ENCODE measurements around the gene C2. TPM values are rescaled to one million over a fixed set of nuclear protein-coding genes. Genes with fewer than 3 reads are reported as not detected.

The C2 gene
- total RNA-seq, 1 experiment from 2014 or later, result 0.96 TPM

- Histone ChIP-seq H2AFZ (no peak overlapping the region), H3K4me3 (no peak overlapping the region), H3K27me3 (ENCODE audit: insufficient read depth, low read depth) (no peaks in the 10 kb centered on the region), H3K9me3 (ENCODE audit: insufficient read depth, low read depth) (no peaks in the 10 kb centered on the region), H3F3A (ENCODE audit: insufficient read depth, low read depth) (peaks cover 14% of the 10 kb centered on the region; the same call in 1 of the 2 replicates), H3K4me1 (replicated peaks; ENCODE audit: insufficient read depth) (peaks cover 28% of the 10 kb centered on the region), H3K9me2 (ENCODE audit: insufficient read depth) (no peaks in the 10 kb centered on the region), H4K20me1 (ENCODE audit: insufficient read depth) (no peaks in the 10 kb centered on the region), H3K79me2 (ENCODE audit: low read depth) (no peaks in the 10 kb centered on the region), H3K4me2 (peak overlapping the region; percentile 36), H3K36me3 (ENCODE audit: low read depth) (no peaks in the 10 kb centered on the region), H3K27ac (no peak overlapping the region)
- no TSS peak for BruUV-seq (replicated peaks)
- intact Hi-C loops (cut with micrococcal nuclease; ENCODE audit: unreplicated experiment), result no loop called here
- ChIA-PET POLR2A (ENCODE audit: unreplicated experiment) (interaction anchor here (0.6 kb wide), 1 partner anchor 82 kb away, joined by 11 read pairs; no protein-coding TSS in a partner anchor), CTCF (no interaction called here)
- peak; percentile 52 to 72 for DNase-seq
- no peak for TF ChIP-seq EZH2 (IDR thresholded peaks at IDR 0.05; ENCODE audit: low read depth)
- TF ChIP-seq CTCF (conservative IDR thresholded peaks at IDR 0.05), result no peak
These were observed 12.7 kb downstream of the C2 start for GRCh38 chr6:31940256-31940664.

- no peak overlapping the region for H2AFZ ChIP-seq
- no peaks in the 10 kb centered on the region for H4K20me1 ChIP-seq (ENCODE audit: insufficient read depth)
- H3K4me1 ChIP-seq (replicated peaks; ENCODE audit: insufficient read depth), result peaks cover 55% of the 10 kb centered on the region
- no peak overlapping the region for H3K4me2 ChIP-seq
- TF ChIP-seq EZH2 (IDR thresholded peaks at IDR 0.05; ENCODE audit: low read depth), result no peak
- no peak for TF ChIP-seq CTCF (conservative IDR thresholded peaks at IDR 0.05)
- H3F3A ChIP-seq (ENCODE audit: insufficient read depth, low read depth), result peaks cover 33% of the 10 kb centered on the region; the same call in 1 of the 2 replicates
- ChIA-PET POLR2A (ENCODE audit: unreplicated experiment) (no interaction called here), CTCF (no interaction called here)
- intact Hi-C loops (cut with micrococcal nuclease; ENCODE audit: unreplicated experiment), result no loop called here
- no peaks in the 10 kb centered on the region for H3K36me3 ChIP-seq (ENCODE audit: low read depth)
- H3K27ac ChIP-seq, result no peak overlapping the region
- H3K27me3 ChIP-seq (ENCODE audit: insufficient read depth, low read depth), result no peaks in the 10 kb centered on the region
- no peak for DNase-seq
- no peaks in the 10 kb centered on the region for H3K9me3 ChIP-seq (ENCODE audit: insufficient read depth, low read depth)
- H3K79me2 ChIP-seq (ENCODE audit: low read depth), result no peaks in the 10 kb centered on the region
- no peaks in the 10 kb centered on the region; the same call in 1 of the 2 replicates for H3K9me2 ChIP-seq (ENCODE audit: insufficient read depth)
- BruUV-seq (replicated peaks), result no TSS peak
- no peak overlapping the region for H3K4me3 ChIP-seq
These were observed 16.2 kb downstream of the C2 start for GRCh38 chr6:31943742-31944141.

GRCh38 chr6:31945154-31945506 is 17.6 kb downstream of the C2 start:
- Histone ChIP-seq H3K36me3 (ENCODE audit: low read depth) (no peaks in the 10 kb centered on the region), H3K79me2 (ENCODE audit: low read depth) (no peaks in the 10 kb centered on the region), H3K27ac (peak overlapping the region; percentile 81), H2AFZ (peak overlapping the region; percentile 74; the same call in 1 of the 2 replicates), H3K4me1 (replicated peaks; ENCODE audit: insufficient read depth) (peaks cover 62% of the 10 kb centered on the region), H4K20me1 (ENCODE audit: insufficient read depth) (no peaks in the 10 kb centered on the region), H3F3A (ENCODE audit: insufficient read depth, low read depth) (peaks cover 38% of the 10 kb centered on the region; the same call in 1 of the 2 replicates), H3K9me2 (ENCODE audit: insufficient read depth) (no peaks in the 10 kb centered on the region; the same call in 1 of the 2 replicates), H3K27me3 (ENCODE audit: insufficient read depth, low read depth) (no peaks in the 10 kb centered on the region), H3K4me3 (peak overlapping the region; percentile 36; the same call in 1 of the 2 replicates), H3K4me2 (peak overlapping the region; percentile 85), H3K9me3 (ENCODE audit: insufficient read depth, low read depth) (no peaks in the 10 kb centered on the region)
- TF ChIP-seq CTCF (conservative IDR thresholded peaks at IDR 0.05) (no peak), EZH2 (IDR thresholded peaks at IDR 0.05; ENCODE audit: low read depth) (no peak)
- intact Hi-C loops (cut with micrococcal nuclease; ENCODE audit: unreplicated experiment), result no loop called here
- POLR2A ChIA-PET (ENCODE audit: unreplicated experiment), result interaction anchor here (0.6 to 1.1 kb wide), 4 partner anchors 13 to 183 kb away, joined by 3 to 6 read pairs (median 4); partner anchors contain the start of genes ATF6B and DXO
- no peak for DNase-seq
- CTCF ChIA-PET, result interaction anchor here (0.6 to 0.7 kb wide), 2 partner anchors 82 to 220 kb away, joined by 3 read pairs; no protein-coding TSS in a partner anchor
- no TSS peak for BruUV-seq (replicated peaks)

All from PC-9 (cell line).